Transverse colon (tissue), 4 donors: ENCODE results near the gene RB1.

ENCODE experiments used
- CTCF ChIP-seq, 5 experiments: fragments of 200-600 bp in 3 of 5; fragments of 450-650 bp in 2 of 5; sonication (generic) in 3 of 5; IDR thresholded peaks; 1 replicate in 2 of 5; 2 replicates in 3 of 5; pipeline ENCODE4 v1.5.1; 2016 to 2017; ENCODE audit warnings: antibody characterized with exemption in 5 of 5, inconsistent platforms in 3 of 5, mild to moderate bottlenecking in 2 of 5, moderate library complexity in 1 of 5
- EP300 ChIP-seq: sonication (generic); formaldehyde crosslinking; IDR thresholded peaks from one replicate; pipeline ENCODE4 v1.6.1; 2017; ENCODE audit warnings: antibody characterized with exemption, low read depth
- POLR2A ChIP-seq: fragments of 450-650 bp; IDR thresholded peaks from one replicate; pipeline ENCODE4 v1.6.1; 2016; ENCODE audit warnings: antibody characterized with exemption, mild to moderate bottlenecking, moderate library complexity
- POLR2AphosphoS5 ChIP-seq, 3 donors: sonication (generic); formaldehyde crosslinking; IDR thresholded peaks; one replicate each; pipeline ENCODE4 v1.6.1; 2016; ENCODE audit warnings: antibody characterized with exemption in 3 of 3

GRCh38 chr13:48315969-48316650, 12.6 kb downstream of the RB1 start:
- TF ChIP-seq CTCF (IDR thresholded peaks at IDR 0.05): no peak
- TF ChIP-seq EP300: no peak
- no peak for TF ChIP-seq POLR2A
- no peak for TF ChIP-seq POLR2AphosphoS5 (IDR thresholded peaks at IDR 0.05)
